Breast epithelium (tissue), 3 donors: ENCODE measurements around the gene SLC29A4.

Experiments used
- POLR2A ChIP-seq: fragments of 450-650 bp; IDR thresholded peaks from one replicate; pipeline ENCODE4 v1.6.1; 2016; ENCODE audit warnings: antibody characterized with exemption, mild to moderate bottlenecking, moderate library complexity
- TF ChIP-seq, protein P1 (sequence below), 3 donors: fragments of 450-650 bp; IDR thresholded peaks; one replicate each; pipeline ENCODE4 v1.5.1; 2016 to 2017; ENCODE audit warnings: antibody characterized with exemption in 3 of 3, mild to moderate bottlenecking in 3 of 3, moderate library complexity in 3 of 3

DNA sequence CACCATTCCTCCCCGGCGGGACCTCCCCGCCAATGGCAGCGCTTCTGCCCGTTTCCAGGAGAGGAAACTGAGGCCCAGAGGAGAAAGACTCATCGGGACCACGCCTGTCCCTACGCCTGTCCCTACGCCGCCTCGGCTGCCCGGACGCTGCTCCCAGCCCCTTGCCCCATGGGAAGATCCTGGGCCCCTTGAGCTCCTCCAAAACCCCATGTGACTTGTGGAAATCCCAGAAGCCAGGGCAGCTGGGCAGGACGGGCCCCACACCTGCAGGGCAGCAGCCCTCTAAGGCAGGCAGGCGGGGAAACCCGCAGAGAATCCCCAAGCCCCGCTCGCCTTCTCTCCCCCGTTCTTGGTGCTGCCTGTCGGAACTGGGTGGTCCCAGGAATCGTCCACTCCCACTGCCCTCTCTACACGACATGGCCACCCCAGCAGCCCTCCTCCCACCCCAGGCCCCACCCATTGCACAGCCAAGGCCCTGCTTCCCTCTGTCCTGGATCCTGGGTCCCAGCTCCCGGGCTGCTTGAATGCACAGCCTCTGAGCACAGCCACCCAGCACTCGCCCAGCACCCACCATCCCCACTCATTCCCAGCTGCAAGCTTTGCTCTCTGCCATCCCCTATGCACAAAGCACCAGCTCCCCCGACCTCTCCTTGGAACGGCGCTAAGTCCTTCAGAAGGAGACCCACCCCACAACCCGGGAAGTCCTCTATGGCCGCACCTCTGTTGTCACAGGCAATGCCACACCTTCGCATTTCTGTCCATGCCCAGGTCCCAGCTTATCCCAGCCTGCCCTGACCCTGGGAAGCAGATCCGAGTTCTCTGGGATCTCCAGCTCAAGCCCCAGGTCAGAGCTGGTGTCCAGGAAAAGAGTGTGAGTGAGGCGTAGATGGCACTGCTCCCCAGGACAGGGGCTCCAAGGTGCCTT is 50.6 kb downstream of the SLC29A4 start:
- no peak for TF ChIP-seq POLR2A
- TF ChIP-seq, protein P1, sequence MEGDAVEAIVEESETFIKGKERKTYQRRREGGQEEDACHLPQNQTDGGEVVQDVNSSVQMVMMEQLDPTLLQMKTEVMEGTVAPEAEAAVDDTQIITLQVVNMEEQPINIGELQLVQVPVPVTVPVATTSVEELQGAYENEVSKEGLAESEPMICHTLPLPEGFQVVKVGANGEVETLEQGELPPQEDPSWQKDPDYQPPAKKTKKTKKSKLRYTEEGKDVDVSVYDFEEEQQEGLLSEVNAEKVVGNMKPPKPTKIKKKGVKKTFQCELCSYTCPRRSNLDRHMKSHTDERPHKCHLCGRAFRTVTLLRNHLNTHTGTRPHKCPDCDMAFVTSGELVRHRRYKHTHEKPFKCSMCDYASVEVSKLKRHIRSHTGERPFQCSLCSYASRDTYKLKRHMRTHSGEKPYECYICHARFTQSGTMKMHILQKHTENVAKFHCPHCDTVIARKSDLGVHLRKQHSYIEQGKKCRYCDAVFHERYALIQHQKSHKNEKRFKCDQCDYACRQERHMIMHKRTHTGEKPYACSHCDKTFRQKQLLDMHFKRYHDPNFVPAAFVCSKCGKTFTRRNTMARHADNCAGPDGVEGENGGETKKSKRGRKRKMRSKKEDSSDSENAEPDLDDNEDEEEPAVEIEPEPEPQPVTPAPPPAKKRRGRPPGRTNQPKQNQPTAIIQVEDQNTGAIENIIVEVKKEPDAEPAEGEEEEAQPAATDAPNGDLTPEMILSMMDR (IDR thresholded peaks at IDR 0.05) = no peak
